Stimulated activated CD8-positive, alpha-beta memory T cell treated with anti-CD3 and anti-CD28 coated beads, Interleukin-12 subunit alpha, Interleukin-12 subunit beta, amount 100 ng/mL, for 1 hour (primary cell): ENCODE data around the gene THSD1.
"Not testable (repeated sequence)": the region's sequence is repeated elsewhere in the genome, so short reads cannot be mapped to it uniquely, and the experiment has no call there.

Experiments
- DNase-seq: peaks from one replicate; pipeline ENCODE4 v3.0.0-alpha.2; 2020; ENCODE audit warnings: low read depth

Gene THSD1

DNA sequence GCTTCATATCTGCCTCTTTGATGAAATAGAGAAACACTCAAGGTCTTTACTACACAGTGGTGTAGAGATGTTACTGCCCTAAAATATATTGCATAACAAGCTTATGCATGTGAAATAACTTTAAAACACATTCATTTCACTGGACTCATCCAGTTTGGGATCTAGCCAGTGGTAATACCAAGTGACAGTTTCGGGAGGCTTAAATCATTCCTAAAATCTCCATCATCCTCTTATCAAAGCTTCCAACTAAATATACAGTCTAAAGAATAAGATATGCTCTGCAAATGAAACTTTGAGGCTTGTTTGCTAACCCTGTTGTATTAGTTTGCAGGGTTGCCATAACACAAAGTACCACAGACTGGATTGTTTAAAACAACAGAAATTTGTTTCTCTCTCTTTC, 52.8 kb downstream of the THSD1 start:
- no peak for DNase-seq

DNA sequence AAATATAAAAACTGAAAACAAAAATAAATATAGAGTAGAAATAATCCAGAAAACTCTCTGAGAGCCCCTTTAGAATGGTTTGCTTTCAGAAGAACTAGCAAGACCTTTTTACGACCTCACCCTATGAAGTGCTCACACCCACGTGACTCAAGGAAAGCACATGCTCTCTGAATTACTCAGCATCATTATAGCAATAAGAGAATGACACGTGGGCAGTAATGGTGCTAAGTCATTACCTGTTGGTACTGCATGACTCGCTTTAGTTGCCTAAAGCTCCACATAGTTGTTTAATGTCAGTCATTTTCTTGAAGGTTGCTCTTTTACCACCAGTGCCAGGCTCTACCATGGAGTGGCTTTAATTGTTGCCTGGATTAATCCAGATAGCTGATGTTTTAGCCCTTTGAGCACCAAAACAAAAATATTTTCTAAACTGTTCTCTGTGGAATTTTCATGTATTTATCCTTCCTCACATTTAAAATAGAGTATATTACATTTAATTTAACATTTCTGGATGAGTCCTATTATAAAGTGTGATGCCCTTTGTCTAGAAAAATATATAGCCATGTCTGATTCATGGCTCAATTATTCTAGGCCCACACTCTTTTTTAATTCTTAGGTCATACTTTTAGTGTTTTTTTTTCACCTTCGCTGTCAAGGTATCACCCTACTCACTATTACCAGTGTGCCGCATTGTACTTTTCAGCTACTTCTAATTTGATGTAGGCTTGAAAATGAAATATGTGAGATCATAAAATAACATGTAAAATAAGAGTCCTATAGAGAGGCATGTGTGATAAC, 56.8 kb downstream of the THSD1 start:
- DNase-seq, result no peak

DNA sequence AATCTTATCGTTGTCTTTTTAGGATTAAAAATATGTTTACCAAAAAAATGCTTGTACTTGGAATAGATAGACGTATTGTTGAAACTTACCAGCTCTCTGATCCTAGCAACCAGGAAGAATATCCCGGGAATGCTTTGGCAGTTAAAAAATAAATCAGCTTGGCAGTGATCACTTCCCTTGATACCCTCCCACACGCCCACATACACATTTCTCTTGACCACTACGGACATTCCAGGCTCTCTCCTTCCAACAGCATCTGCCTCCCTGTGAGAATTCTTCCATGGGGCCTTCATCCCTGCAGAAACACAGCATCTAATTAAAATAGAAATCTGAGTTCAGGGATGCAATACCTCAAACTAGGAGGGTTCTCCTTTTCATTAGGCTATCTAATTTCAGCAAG, 57.9 kb downstream of the THSD1 start:
- DNase-seq, result no peak

DNA sequence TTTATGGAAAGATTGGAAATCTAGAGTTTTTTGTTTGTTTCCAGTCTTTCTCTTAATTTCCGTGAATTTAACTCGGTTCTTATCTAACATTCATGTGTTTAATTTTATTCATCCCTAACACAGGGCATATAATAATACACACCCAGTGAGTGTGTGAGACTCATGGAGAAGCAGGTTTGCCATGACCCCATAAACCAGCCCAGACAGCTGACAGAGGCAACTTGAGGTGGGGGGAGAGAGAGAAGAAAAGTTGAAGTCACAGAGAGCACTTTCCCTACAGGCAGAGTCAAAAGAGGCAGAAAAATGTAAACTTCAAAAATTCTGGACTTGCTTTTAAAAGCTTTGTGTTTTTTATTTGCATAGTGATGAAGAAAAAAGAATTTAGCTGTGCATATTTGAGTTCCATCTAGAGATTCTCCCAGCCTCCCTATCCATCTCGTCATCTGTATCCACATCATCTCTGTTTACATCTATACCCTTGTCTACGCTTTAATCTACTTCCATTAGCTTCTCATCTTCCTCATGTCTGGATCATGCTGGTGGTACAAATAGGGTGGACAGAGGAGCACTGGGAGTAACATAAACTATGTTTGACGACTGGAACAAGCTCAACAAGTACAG, 60.2 kb downstream of the THSD1 start:
- DNase-seq, result no peak

DNA sequence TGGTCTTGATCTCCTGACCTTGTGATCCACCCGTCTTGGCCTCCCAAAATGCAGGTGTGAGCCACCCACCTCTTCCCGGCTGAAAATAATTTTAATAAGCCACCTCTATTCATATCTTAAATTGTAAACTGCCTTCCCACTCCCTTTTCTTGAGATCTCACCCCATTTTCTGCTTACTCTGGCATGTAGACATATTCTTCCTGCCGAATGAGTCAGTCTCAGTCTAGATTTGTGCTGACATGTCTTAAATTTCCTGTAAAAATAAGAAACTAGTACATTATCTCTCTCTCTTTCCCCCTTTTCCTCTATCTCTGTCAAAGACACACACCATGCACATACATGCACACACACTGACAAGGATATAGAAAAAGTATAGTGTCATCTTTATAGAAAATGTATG, 60.9 kb downstream of the THSD1 start:
- DNase-seq, result no peak

DNA sequence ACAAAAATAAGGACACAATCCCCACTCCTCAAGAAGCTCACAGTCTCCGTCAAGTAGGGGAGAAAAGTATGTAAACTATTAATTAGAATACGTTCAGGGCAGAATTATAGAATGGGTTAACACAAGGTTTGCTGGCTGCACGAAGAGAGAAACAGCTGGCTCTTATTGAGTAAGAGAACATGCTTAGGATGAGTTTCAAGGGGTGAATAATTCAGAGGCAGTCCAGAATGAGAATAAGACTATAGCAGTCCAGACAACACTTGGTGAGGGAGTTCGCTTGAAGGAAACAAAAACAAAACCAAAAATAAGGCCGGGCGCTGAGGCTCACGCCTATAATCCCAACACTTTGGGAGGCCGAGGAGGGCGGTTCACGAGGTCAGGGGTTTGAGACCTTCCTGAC, 61.9 kb downstream of the THSD1 start:
- DNase-seq, result no peak

DNA sequence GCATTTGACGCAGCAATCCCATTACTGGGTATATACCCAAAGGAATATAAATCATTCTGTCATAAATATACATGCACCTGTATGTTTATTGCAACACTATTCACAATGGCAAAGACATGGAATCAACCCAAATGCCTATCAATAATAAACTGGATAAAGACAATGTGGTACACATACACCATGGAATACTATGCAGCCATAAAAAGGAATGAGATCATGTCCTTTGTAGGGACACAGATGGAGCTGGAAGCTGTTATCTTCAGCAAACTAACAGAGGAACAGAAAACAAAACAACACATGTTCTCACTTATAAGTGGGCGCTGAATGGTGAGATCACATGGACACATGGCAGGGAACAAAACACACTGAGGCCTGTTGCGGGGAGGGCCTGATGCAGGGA, 63.8 kb downstream of the THSD1 start:
- not testable (repeated sequence) for DNase-seq

DNA sequence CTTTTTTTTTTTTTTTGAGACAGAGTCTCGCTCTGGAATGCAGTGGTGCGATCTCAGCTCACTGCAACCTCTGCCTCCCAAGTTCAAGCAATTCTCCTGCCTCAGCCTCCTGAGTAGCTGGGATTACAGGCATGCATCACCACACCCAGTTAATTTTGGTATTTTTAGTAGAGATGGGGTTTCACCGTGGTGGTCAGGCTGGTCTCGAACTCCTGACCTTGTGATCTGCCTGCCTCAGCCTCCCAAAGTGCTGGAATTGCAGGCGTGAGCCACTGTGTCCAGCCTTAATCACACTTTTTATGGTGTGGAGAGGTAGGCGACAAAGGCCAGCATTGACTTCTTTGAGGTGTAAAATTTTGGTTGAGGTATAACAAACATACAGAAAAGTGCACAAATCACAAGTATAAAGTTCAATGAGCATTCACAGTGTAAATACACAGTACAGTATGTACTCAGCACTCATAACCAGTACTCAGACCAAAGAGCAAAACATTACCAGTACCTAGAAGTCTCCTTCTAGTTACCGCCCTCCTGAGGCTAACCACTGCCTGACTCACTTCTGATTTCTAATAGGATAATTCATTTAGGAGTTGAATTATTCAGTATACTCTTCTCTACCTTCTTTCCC, 68.0 kb downstream of the THSD1 start:
- not testable (repeated sequence) for DNase-seq

DNA sequence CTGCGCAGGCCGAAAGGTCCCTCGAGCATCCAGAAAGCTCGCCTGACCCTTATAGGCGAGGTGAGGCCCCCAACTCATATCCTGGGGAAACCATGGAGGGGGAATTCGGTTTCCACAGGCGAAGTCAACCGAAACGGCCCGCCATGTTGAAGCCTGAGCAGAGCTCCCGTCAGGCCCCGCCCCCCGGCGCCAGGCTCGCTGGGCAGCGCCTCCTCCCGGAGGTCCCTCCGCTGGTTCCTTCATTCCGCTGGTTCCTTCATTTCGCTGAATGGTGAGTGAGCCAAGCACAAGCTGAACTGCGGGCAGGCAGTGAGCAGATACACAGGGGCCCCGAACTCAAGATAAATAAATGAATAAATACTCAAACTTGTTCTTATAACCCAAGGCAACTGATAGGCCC, 71.9 kb downstream of the THSD1 start:
- not testable (repeated sequence) for DNase-seq

DNA sequence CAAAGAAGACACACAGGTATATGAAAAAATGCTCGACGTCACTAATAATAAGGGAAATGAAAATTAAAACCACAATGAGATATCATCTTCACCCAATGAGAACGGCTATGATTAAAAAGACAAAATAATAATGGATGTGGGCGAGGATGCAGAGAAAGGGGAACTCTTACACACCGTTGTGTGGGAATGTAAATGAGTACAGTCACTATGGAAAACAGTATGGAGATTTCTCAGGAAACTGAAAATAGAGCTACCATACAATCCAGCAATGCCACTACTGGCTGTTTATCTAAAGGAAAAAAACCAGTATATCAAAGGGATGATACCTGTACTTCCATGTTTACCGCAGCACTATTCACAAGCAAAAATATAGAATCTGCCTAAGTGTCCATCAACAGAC, 74.1 kb downstream of the THSD1 start:
- not testable (repeated sequence) for DNase-seq
